Epithelial cell of proximal tubule (primary cell): ENCODE results near the gene BMP8A. TPM values are rescaled to one million over a fixed set of nuclear protein-coding genes. Genes with fewer than 3 reads are reported as not detected.

Experiments used
- DNase-seq: peaks from one replicate; pipeline ENCODE4 v3.0.0-alpha.2; 2011; ENCODE audit warnings: low read depth
- H3K4me3 ChIP-seq: 2 replicates; pipeline ENCODE4 v1.5.1; 2011; ENCODE audit warnings: low read depth, mild to moderate bottlenecking, low read length
- CTCF ChIP-seq: conservative IDR thresholded peaks from 2 replicates; pipeline ENCODE4 v1.5.1; 2012; ENCODE audit warnings: low read depth, mild to moderate bottlenecking, low read length
- total RNA-seq: library from RNA; depleted of rRNA; stranded (reverse); fragments of >200 nt; gene quantifications from 2 replicates; pipeline ENCODE4 v1.2.3, GENCODE V29; 2015

BMP8A gene
- total RNA-seq, 1 donor from 2014 or later = not detected

GRCh38 chr1:39483276-39483675 lies 8.2 kb upstream of the BMP8A start:
- DNase-seq = no peak
- no peak for TF ChIP-seq CTCF
- H3K4me3 ChIP-seq = no peak overlapping the region

GRCh38 chr1:39484564-39484963 lies 6.9 kb upstream of the BMP8A start:
- TF ChIP-seq CTCF = no peak
- H3K4me3 ChIP-seq = no peak overlapping the region
- DNase-seq = no peak

GRCh38 chr1:39485046-39485803 lies 6.2 kb upstream of the BMP8A start:
- no peak for TF ChIP-seq CTCF
- H3K4me3 ChIP-seq = no peak overlapping the region
- no peak for DNase-seq

- H3K4me3 ChIP-seq = no peak overlapping the region
- DNase-seq = no peak
- TF ChIP-seq CTCF = no peak
Measured at GRCh38 chr1:39488012-39488545, 3.4 kb upstream of the BMP8A start.

- H3K4me3 ChIP-seq = no peak overlapping the region
- DNase-seq = no peak
- TF ChIP-seq CTCF = no peak
Measured at GRCh38 chr1:39488793-39489566, 2.5 kb upstream of the BMP8A start.

GRCh38 chr1:39489567-39490239 lies 1.7 kb upstream of the BMP8A start:
- no peak for TF ChIP-seq CTCF
- no peak overlapping the region for H3K4me3 ChIP-seq
- DNase-seq = no peak
